ENCODE results near the gene KAT14. TPM values are rescaled to one million over a fixed set of nuclear protein-coding genes. Genes with fewer than 3 reads are reported as not detected.
"Not testable (repeated sequence)": the region's sequence is repeated elsewhere in the genome, so short reads cannot be mapped to it uniquely, and the experiment has no call there.

The KAT14 gene
- total RNA-seq, 2 experiments from 2014 or later, result 17.7 to 18.0 TPM

- H3K4me3 Mint-ChIP-seq; DNase-seq; H3K27ac Mint-ChIP-seq; H3K27me3 Mint-ChIP-seq; POLR2A ChIA-PET; ATAC-seq (ENCODE audit: low read depth); H3K36me3 Mint-ChIP-seq; H3K9me3 Mint-ChIP-seq; H3K4me1 Mint-ChIP-seq: not testable (repeated sequence)
Observed at GRCh38 chr20:18203700-18204099, 66.0 kb downstream of the KAT14 start.

GRCh38 chr20:18213002-18213401 lies 75.3 kb downstream of the KAT14 start:
- POLR2A ChIA-PET, result no interaction called here
- Mint-ChIP-seq H3K27me3 (peaks cover 2% of the 10 kb centered on the region), H3K36me3 (no peaks in the 10 kb centered on the region), H3K4me3 (no peak overlapping the region), H3K9me3 (no peaks in the 10 kb centered on the region), H3K27ac (no peak overlapping the region), H3K4me1 (no peaks in the 10 kb centered on the region)
- ATAC-seq (ENCODE audit: low read depth), result no peak
- DNase-seq, result no peak

DNA sequence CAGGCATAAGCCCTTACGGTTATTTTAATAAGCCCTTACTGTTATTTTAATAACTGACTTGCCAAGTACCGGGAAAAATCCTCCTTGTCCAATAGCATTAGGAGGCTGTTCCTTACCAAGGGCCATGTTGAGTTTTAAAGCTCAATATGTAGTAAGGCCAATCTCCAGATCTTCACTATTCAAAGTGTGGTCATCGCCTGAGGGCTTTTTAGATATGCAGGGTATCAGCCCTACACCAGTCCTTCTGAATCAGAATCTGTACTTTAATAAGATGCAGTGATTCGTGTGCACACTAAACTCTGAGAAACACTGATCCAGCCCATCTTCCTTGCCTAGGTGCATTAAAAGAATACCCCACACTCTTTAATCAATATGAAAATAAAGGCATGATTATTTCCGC lies 77.9 kb downstream of the KAT14 start:
- H3K9me3 Mint-ChIP-seq, result no peaks in the 10 kb centered on the region
- no peaks in the 10 kb centered on the region for H3K4me1 Mint-ChIP-seq
- POLR2A ChIA-PET, result no interaction called here
- H3K27ac Mint-ChIP-seq, result no peak overlapping the region
- no peaks in the 10 kb centered on the region for H3K36me3 Mint-ChIP-seq
- H3K4me3 Mint-ChIP-seq, result no peak overlapping the region
- peaks cover 2% of the 10 kb centered on the region for H3K27me3 Mint-ChIP-seq
- ATAC-seq (ENCODE audit: low read depth) (no peak), DNase-seq (no peak)

- Mint-ChIP-seq H3K36me3 (no peaks in the 10 kb centered on the region), H3K4me3 (no peak overlapping the region), H3K27ac (no peak overlapping the region), H3K9me3 (no peaks in the 10 kb centered on the region), H3K27me3 (peaks cover 6% of the 10 kb centered on the region), H3K4me1 (no peaks in the 10 kb centered on the region)
- no peak for DNase-seq
- POLR2A ChIA-PET, result no interaction called here
- no peak for ATAC-seq (ENCODE audit: low read depth)
Observed at GRCh38 chr20:18218280-18218679, 80.6 kb downstream of the KAT14 start.

DNA sequence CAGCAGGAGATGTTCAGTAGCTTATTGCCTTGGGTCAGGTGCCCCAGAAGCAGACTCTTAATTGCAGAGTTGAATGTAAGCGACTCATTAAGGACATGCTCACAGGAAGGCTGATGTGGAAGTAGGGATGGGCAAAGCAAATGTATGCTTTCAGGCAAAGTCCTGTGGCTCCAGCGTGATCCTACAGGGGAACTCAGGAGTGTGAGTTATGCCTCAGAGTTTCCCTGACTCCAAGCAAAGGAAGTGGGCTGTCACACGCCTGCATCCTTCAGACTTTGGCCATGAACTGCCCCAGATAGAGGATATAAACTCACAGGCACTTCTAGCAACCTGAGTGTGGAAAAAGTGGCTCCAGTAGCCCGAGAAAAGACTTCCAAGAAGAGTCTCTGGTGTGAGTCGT lies 85.7 kb downstream of the KAT14 start:
- DNase-seq (no peak), ATAC-seq (ENCODE audit: low read depth) (no peak)
- Mint-ChIP-seq H3K4me1 (no peaks in the 10 kb centered on the region), H3K4me3 (no peak overlapping the region), H3K27ac (no peak overlapping the region), H3K9me3 (no peaks in the 10 kb centered on the region), H3K36me3 (no peaks in the 10 kb centered on the region), H3K27me3 (peaks cover 8% of the 10 kb centered on the region)
- POLR2A ChIA-PET, result no interaction called here

- no peak for DNase-seq
- H3K27ac Mint-ChIP-seq, result no peak overlapping the region
- no peak overlapping the region for H3K4me3 Mint-ChIP-seq
- ATAC-seq (ENCODE audit: low read depth), result no peak
- peaks cover 8% of the 10 kb centered on the region for H3K27me3 Mint-ChIP-seq
- POLR2A ChIA-PET, result no interaction called here
- H3K4me1 Mint-ChIP-seq, result no peaks in the 10 kb centered on the region
- H3K36me3 Mint-ChIP-seq, result no peaks in the 10 kb centered on the region
- H3K9me3 Mint-ChIP-seq, result no peaks in the 10 kb centered on the region
Observed at GRCh38 chr20:18224968-18225568, 87.4 kb downstream of the KAT14 start.

- ATAC-seq (ENCODE audit: low read depth) (no peak), DNase-seq (no peak)
- POLR2A ChIA-PET, result no interaction called here
- Mint-ChIP-seq H3K27me3 (peaks cover 8% of the 10 kb centered on the region), H3K36me3 (no peaks in the 10 kb centered on the region), H3K9me3 (no peaks in the 10 kb centered on the region), H3K4me3 (no peak overlapping the region), H3K27ac (no peak overlapping the region), H3K4me1 (no peaks in the 10 kb centered on the region)
Observed at GRCh38 chr20:18225632-18226031, 88.0 kb downstream of the KAT14 start.

- H3K27me3 Mint-ChIP-seq; DNase-seq; H3K27ac Mint-ChIP-seq; H3K4me1 Mint-ChIP-seq; H3K36me3 Mint-ChIP-seq; H3K9me3 Mint-ChIP-seq; POLR2A ChIA-PET; ATAC-seq (ENCODE audit: low read depth); H3K4me3 Mint-ChIP-seq: not testable (repeated sequence)
Observed at GRCh38 chr20:18226741-18227140, 89.1 kb downstream of the KAT14 start.

GRCh38 chr20:18233408-18233943 lies 95.8 kb downstream of the KAT14 start:
- POLR2A ChIA-PET, result no interaction called here
- no peak for ATAC-seq (ENCODE audit: low read depth)
- DNase-seq, result no peak
- Mint-ChIP-seq H3K36me3 (no peaks in the 10 kb centered on the region), H3K4me1 (no peaks in the 10 kb centered on the region), H3K27me3 (peaks cover 21% of the 10 kb centered on the region), H3K27ac (peak overlapping the region; percentile 61), H3K9me3 (peaks cover 2% of the 10 kb centered on the region), H3K4me3 (no peak overlapping the region)

Other genes with a start within 250 kb of the KAT14 start
- gene SNX5, start 169.1 kb upstream of the KAT14 start, total RNA-seq, result 100 to 1,000 TPM; 127 to 131 TPM
- gene MGME1, start 168.8 kb upstream of the KAT14 start, total RNA-seq, result 10 to 100 TPM; 32.2 to 37.5 TPM
- not detected for gene OVOL2, start 79.9 kb upstream of the KAT14 start, total RNA-seq
- 10 to 100 TPM; 13.1 to 15.7 TPM for gene PET117, start within 50 bp of the KAT14 start, total RNA-seq
- 1 to 10 TPM; 9.2 TPM for gene ZNF133, start 150.7 kb downstream of the KAT14 start, total RNA-seq

Measured in activated naive CD8-positive, alpha-beta T cell treated with anti-CD3 and anti-CD28 coated beads, Interleukin-2, amount 10 ng/mL, durations not matched to agents 7 days and 5 days (primary cell).